NOMO-1 (cell line): Measurements from ENCODE around the gene CFAP157.

Source experiments
- DNase-seq, 2 experiments: peaks; one replicate each; lab custom pipeline; 2025; ENCODE audit not compliant: unreplicated experiment in 2 of 2; lab: John Stamatoyannopoulos, UW

Gene CFAP157

GRCh38 chr9:127706836-127707241 lies at the start of gene CFAP157:
CFAP157 (plus strand) TSS chr9:127706988; CDS start chr9:127707032, 44 bp downstream.
- no peak for DNase-seq

- no peak for DNase-seq
These were observed 48.4 kb upstream of the CFAP157 start for GRCh38 chr9:127658428-127658827.

GRCh38 chr9:127660886-127661741 lies 45.7 kb upstream of the CFAP157 start:
- DNase-seq = no peak

GRCh38 chr9:127662617-127663016 lies 44.2 kb upstream of the CFAP157 start:
- DNase-seq = no peak

GRCh38 chr9:127664324-127664677 lies 42.5 kb upstream of the CFAP157 start:
- no peak for DNase-seq

GRCh38 chr9:127664678-127665507 lies 41.9 kb upstream of the CFAP157 start:
- no peak for DNase-seq

GRCh38 chr9:127667127-127667844 lies 39.5 kb upstream of the CFAP157 start:
- DNase-seq = peak in 1 of 2 experiments; percentile 4

- no peak for DNase-seq
These were observed 38.9 kb upstream of the CFAP157 start for GRCh38 chr9:127667906-127668305.

- no peak for DNase-seq
These were observed 33.6 kb upstream of the CFAP157 start for GRCh38 chr9:127673234-127673633.

GRCh38 chr9:127676638-127677037 lies 30.1 kb upstream of the CFAP157 start:
- DNase-seq = no peak

- DNase-seq = no peak
These were observed 27.3 kb upstream of the CFAP157 start for GRCh38 chr9:127679506-127679905.

GRCh38 chr9:127680226-127680625 lies 26.6 kb upstream of the CFAP157 start:
- DNase-seq = no peak

- DNase-seq = no peak
These were observed 25.9 kb upstream of the CFAP157 start for GRCh38 chr9:127680846-127681245.

- DNase-seq = no peak
These were observed 24.2 kb upstream of the CFAP157 start for GRCh38 chr9:127682351-127683136.

- DNase-seq = no peak
These were observed 23.1 kb upstream of the CFAP157 start for GRCh38 chr9:127683723-127684122.

- DNase-seq = no peak
These were observed 22.2 kb upstream of the CFAP157 start for GRCh38 chr9:127684576-127684975.

- DNase-seq = no peak
These were observed 20.1 kb upstream of the CFAP157 start for GRCh38 chr9:127686461-127687393.

GRCh38 chr9:127689329-127690000 lies 17.3 kb upstream of the CFAP157 start:
- DNase-seq = no peak

GRCh38 chr9:127690735-127691134 lies 16.1 kb upstream of the CFAP157 start:
- no peak for DNase-seq
